ENCODE measurements around the gene OR7A5.
"Not testable (repeated sequence)": the region's sequence is repeated elsewhere in the genome, so short reads cannot be mapped to it uniquely, and the experiment has no call there.

DNA sequence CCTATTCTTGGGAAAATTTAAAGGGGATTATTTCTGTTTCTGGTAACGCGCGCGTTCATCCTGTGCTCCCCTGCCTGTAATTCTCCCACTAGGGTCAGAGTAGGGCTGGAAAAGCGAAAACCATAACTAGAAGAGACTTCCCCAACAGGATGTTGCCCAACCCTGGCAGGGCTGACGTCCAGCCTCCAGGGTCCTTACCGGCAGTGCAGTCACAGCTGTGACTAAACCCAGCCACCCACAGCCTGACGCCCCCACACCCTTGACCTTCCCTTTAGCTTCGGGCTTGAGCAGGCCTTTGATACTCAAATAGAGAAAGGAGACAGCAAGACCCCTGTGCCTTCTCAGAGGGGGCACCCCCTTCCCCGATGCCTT, 50.3 kb downstream of the OR7A5 start:
- TF ChIP-seq, protein P1, sequence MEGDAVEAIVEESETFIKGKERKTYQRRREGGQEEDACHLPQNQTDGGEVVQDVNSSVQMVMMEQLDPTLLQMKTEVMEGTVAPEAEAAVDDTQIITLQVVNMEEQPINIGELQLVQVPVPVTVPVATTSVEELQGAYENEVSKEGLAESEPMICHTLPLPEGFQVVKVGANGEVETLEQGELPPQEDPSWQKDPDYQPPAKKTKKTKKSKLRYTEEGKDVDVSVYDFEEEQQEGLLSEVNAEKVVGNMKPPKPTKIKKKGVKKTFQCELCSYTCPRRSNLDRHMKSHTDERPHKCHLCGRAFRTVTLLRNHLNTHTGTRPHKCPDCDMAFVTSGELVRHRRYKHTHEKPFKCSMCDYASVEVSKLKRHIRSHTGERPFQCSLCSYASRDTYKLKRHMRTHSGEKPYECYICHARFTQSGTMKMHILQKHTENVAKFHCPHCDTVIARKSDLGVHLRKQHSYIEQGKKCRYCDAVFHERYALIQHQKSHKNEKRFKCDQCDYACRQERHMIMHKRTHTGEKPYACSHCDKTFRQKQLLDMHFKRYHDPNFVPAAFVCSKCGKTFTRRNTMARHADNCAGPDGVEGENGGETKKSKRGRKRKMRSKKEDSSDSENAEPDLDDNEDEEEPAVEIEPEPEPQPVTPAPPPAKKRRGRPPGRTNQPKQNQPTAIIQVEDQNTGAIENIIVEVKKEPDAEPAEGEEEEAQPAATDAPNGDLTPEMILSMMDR (IDR thresholded peaks at IDR 0.05), result not testable (repeated sequence)
- TF ChIP-seq POLR2A (IDR thresholded peaks at IDR 0.05), result not testable (repeated sequence)

Measured in Peyer's patch (tissue), 4 donors.